Measurements from ENCODE around the gene NBPF1.
"Not testable (repeated sequence)": the region's sequence is repeated elsewhere in the genome, so short reads cannot be mapped to it uniquely, and the experiment has no call there.

The NBPF1 gene

GRCh38 chr1:16528338-16528737 lies 85.0 kb downstream of the NBPF1 start:
- H3K27ac ChIP-seq (ENCODE audit: low read depth, low read length); H3K4me1 ChIP-seq (ENCODE audit: control insufficient read depth in 1 of 2, insufficient read depth in 2 of 2, low read length in 2 of 2); H3K9me3 ChIP-seq (ENCODE audit: control insufficient read depth in 1 of 2, low read length in 2 of 2); H3K36me3 ChIP-seq (ENCODE audit: control insufficient read depth in 1 of 2, insufficient read depth in 2 of 2, low read length in 2 of 2); H3K27me3 ChIP-seq (ENCODE audit: control insufficient read depth in 1 of 2, insufficient read depth in 2 of 2, low read length in 2 of 2); H3K9ac ChIP-seq (ENCODE audit: low read depth in 1 of 2, low read length in 2 of 2); H3K4me3 ChIP-seq (ENCODE audit: low read depth in 1 of 2, low read length in 2 of 2): not testable (repeated sequence)

GRCh38 chr1:16525769-16526168 lies 87.6 kb downstream of the NBPF1 start:
- H3K36me3 ChIP-seq (ENCODE audit: control insufficient read depth in 1 of 2, insufficient read depth in 2 of 2, low read length in 2 of 2); H3K4me3 ChIP-seq (ENCODE audit: low read depth in 1 of 2, low read length in 2 of 2); H3K9me3 ChIP-seq (ENCODE audit: control insufficient read depth in 1 of 2, low read length in 2 of 2); H3K27ac ChIP-seq (ENCODE audit: low read depth, low read length); H3K27me3 ChIP-seq (ENCODE audit: control insufficient read depth in 1 of 2, insufficient read depth in 2 of 2, low read length in 2 of 2); H3K9ac ChIP-seq (ENCODE audit: low read depth in 1 of 2, low read length in 2 of 2); H3K4me1 ChIP-seq (ENCODE audit: control insufficient read depth in 1 of 2, insufficient read depth in 2 of 2, low read length in 2 of 2): not testable (repeated sequence)

GRCh38 chr1:16521679-16522078 lies 91.7 kb downstream of the NBPF1 start:
- H3K9ac ChIP-seq (ENCODE audit: low read depth in 1 of 2, low read length in 2 of 2); H3K27ac ChIP-seq (ENCODE audit: low read depth, low read length): not testable (repeated sequence)

GRCh38 chr1:16521288-16521583 lies 92.1 kb downstream of the NBPF1 start:
- Histone ChIP-seq H3K9ac (ENCODE audit: low read depth in 1 of 2, low read length in 2 of 2) (no peak overlapping the region), H3K4me3 (ENCODE audit: low read depth in 1 of 2, low read length in 2 of 2) (no peak overlapping the region), H3K27me3 (ENCODE audit: control insufficient read depth in 1 of 2, insufficient read depth in 2 of 2, low read length in 2 of 2) (peaks cover 6 to 7% of the 10 kb centered on the region in 2 donors), H3K4me1 (ENCODE audit: control insufficient read depth in 1 of 2, insufficient read depth in 2 of 2, low read length in 2 of 2) (no peaks in the 10 kb centered on the region), H3K36me3 (ENCODE audit: control insufficient read depth in 1 of 2, insufficient read depth in 2 of 2, low read length in 2 of 2) (no peaks in the 10 kb centered on the region), H3K27ac (ENCODE audit: low read depth, low read length) (no peak overlapping the region), H3K9me3 (ENCODE audit: control insufficient read depth in 1 of 2, low read length in 2 of 2) (no peaks in the 10 kb centered on the region)

More at GRCh38 chr1:16521679-16522078, 91.7 kb downstream of the NBPF1 start:
- not testable (repeated sequence) for H3K36me3 ChIP-seq (ENCODE audit: control insufficient read depth in 1 of 2, insufficient read depth in 2 of 2, low read length in 2 of 2); H3K4me3 ChIP-seq (ENCODE audit: low read depth in 1 of 2, low read length in 2 of 2); H3K9me3 ChIP-seq (ENCODE audit: control insufficient read depth in 1 of 2, low read length in 2 of 2); H3K4me1 ChIP-seq (ENCODE audit: control insufficient read depth in 1 of 2, insufficient read depth in 2 of 2, low read length in 2 of 2); H3K27me3 ChIP-seq (ENCODE audit: control insufficient read depth in 1 of 2, insufficient read depth in 2 of 2, low read length in 2 of 2)

- H3K27ac ChIP-seq (ENCODE audit: low read depth, low read length); H3K36me3 ChIP-seq (ENCODE audit: control insufficient read depth in 1 of 2, insufficient read depth in 2 of 2, low read length in 2 of 2); H3K4me1 ChIP-seq (ENCODE audit: control insufficient read depth in 1 of 2, insufficient read depth in 2 of 2, low read length in 2 of 2); H3K9me3 ChIP-seq (ENCODE audit: control insufficient read depth in 1 of 2, low read length in 2 of 2); H3K27me3 ChIP-seq (ENCODE audit: control insufficient read depth in 1 of 2, insufficient read depth in 2 of 2, low read length in 2 of 2); H3K4me3 ChIP-seq (ENCODE audit: low read depth in 1 of 2, low read length in 2 of 2); H3K9ac ChIP-seq (ENCODE audit: low read depth in 1 of 2, low read length in 2 of 2): not testable (repeated sequence)
These were observed 92.7 kb downstream of the NBPF1 start for GRCh38 chr1:16520435-16521287.

GRCh38 chr1:16519255-16519951 lies 94.0 kb downstream of the NBPF1 start:
- H3K4me3 ChIP-seq (ENCODE audit: low read depth in 1 of 2, low read length in 2 of 2); H3K4me1 ChIP-seq (ENCODE audit: control insufficient read depth in 1 of 2, insufficient read depth in 2 of 2, low read length in 2 of 2); H3K36me3 ChIP-seq (ENCODE audit: control insufficient read depth in 1 of 2, insufficient read depth in 2 of 2, low read length in 2 of 2); H3K27me3 ChIP-seq (ENCODE audit: control insufficient read depth in 1 of 2, insufficient read depth in 2 of 2, low read length in 2 of 2); H3K9me3 ChIP-seq (ENCODE audit: control insufficient read depth in 1 of 2, low read length in 2 of 2); H3K9ac ChIP-seq (ENCODE audit: low read depth in 1 of 2, low read length in 2 of 2); H3K27ac ChIP-seq (ENCODE audit: low read depth, low read length): not testable (repeated sequence)

- not testable (repeated sequence) for H3K4me3 ChIP-seq (ENCODE audit: low read depth in 1 of 2, low read length in 2 of 2); H3K9me3 ChIP-seq (ENCODE audit: control insufficient read depth in 1 of 2, low read length in 2 of 2); H3K4me1 ChIP-seq (ENCODE audit: control insufficient read depth in 1 of 2, insufficient read depth in 2 of 2, low read length in 2 of 2); H3K9ac ChIP-seq (ENCODE audit: low read depth in 1 of 2, low read length in 2 of 2); H3K36me3 ChIP-seq (ENCODE audit: control insufficient read depth in 1 of 2, insufficient read depth in 2 of 2, low read length in 2 of 2); H3K27me3 ChIP-seq (ENCODE audit: control insufficient read depth in 1 of 2, insufficient read depth in 2 of 2, low read length in 2 of 2); H3K27ac ChIP-seq (ENCODE audit: low read depth, low read length)
These were observed 94.5 kb downstream of the NBPF1 start for GRCh38 chr1:16518913-16519254.

- H3K36me3 ChIP-seq (ENCODE audit: control insufficient read depth in 1 of 2, insufficient read depth in 2 of 2, low read length in 2 of 2); H3K9ac ChIP-seq (ENCODE audit: low read depth in 1 of 2, low read length in 2 of 2); H3K9me3 ChIP-seq (ENCODE audit: control insufficient read depth in 1 of 2, low read length in 2 of 2); H3K27ac ChIP-seq (ENCODE audit: low read depth, low read length); H3K4me3 ChIP-seq (ENCODE audit: low read depth in 1 of 2, low read length in 2 of 2); H3K27me3 ChIP-seq (ENCODE audit: control insufficient read depth in 1 of 2, insufficient read depth in 2 of 2, low read length in 2 of 2); H3K4me1 ChIP-seq (ENCODE audit: control insufficient read depth in 1 of 2, insufficient read depth in 2 of 2, low read length in 2 of 2): not testable (repeated sequence)
These were observed 96.5 kb downstream of the NBPF1 start for GRCh38 chr1:16516694-16517410.

- peak within 1 kb of the TSS; percentile 33 to 38 for H3K9ac ChIP-seq (ENCODE audit: low read depth in 1 of 2, low read length in 2 of 2)
- peak within 1 kb of the TSS; percentile 81 for H3K27ac ChIP-seq (ENCODE audit: low read depth, low read length)
- peak within 1 kb of the TSS; percentile 35 to 65 for H3K4me3 ChIP-seq (ENCODE audit: low read depth in 1 of 2, low read length in 2 of 2)
- not testable (repeated sequence) for H3K36me3 ChIP-seq (ENCODE audit: control insufficient read depth in 1 of 2, insufficient read depth in 2 of 2, low read length in 2 of 2); H3K27me3 ChIP-seq (ENCODE audit: control insufficient read depth in 1 of 2, insufficient read depth in 2 of 2, low read length in 2 of 2); H3K4me1 ChIP-seq (ENCODE audit: control insufficient read depth in 1 of 2, insufficient read depth in 2 of 2, low read length in 2 of 2); H3K9me3 ChIP-seq (ENCODE audit: control insufficient read depth in 1 of 2, low read length in 2 of 2)
These were observed 99.0 kb downstream of the NBPF1 start, which contains the start of gene RNU1-1 for GRCh38 chr1:16514107-16515055. Gene RNU1-1 (minus strand): TSS chr1:16514285.
